ENCODE data around the gene SLC46A2.
A peak's percentile ranks its signal among the peaks of the same experiment; 100 is the strongest.

SLC46A2 gene

DNA sequence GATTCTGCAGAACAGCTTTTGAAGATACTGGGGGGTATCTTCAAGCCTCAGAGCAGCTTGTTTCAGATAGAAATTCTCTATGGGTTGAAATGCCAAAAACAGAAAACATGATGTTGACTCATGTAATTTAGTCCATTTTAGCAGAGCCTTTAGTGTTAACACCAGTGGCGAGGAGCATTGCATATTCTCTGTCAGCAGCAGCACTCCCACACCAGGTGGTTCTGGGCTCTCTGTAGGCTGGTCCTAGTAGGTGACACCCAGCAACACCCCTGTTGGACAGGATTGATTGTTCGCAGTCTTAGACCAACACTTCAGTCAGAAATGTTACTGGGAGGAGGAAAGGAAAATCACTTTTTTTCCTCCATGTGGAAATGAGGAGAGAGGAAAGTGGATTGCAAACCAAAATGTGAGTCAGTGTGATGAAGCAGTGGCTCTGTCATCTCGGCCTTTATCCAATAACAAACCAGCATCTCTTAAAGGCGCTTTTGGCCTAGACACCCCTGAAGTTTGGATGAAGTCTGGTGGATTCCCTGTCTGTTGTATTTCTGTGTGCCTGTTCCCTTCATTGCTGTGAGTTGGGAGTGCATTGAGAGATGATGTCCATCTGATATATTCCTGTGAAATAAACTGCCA, 16.8 kb downstream of the SLC46A2 start:
- Mint-ChIP-seq H3K27me3 (ENCODE audit: low read depth, poor library complexity) (peaks cover 6% of the 10 kb centered on the region), H3K4me1 (peaks cover 19% of the 10 kb centered on the region), H3K9me3 (no peaks in the 10 kb centered on the region), H3K4me3 (no peak overlapping the region), H3K27ac (peak overlapping the region; percentile 79), H3K36me3 (ENCODE audit: low read depth) (peaks cover 24% of the 10 kb centered on the region)
- DNase-seq = no peak
- TF ChIP-seq, protein P1, sequence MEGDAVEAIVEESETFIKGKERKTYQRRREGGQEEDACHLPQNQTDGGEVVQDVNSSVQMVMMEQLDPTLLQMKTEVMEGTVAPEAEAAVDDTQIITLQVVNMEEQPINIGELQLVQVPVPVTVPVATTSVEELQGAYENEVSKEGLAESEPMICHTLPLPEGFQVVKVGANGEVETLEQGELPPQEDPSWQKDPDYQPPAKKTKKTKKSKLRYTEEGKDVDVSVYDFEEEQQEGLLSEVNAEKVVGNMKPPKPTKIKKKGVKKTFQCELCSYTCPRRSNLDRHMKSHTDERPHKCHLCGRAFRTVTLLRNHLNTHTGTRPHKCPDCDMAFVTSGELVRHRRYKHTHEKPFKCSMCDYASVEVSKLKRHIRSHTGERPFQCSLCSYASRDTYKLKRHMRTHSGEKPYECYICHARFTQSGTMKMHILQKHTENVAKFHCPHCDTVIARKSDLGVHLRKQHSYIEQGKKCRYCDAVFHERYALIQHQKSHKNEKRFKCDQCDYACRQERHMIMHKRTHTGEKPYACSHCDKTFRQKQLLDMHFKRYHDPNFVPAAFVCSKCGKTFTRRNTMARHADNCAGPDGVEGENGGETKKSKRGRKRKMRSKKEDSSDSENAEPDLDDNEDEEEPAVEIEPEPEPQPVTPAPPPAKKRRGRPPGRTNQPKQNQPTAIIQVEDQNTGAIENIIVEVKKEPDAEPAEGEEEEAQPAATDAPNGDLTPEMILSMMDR (IDR thresholded peaks at IDR 0.05) = no peak

DNA sequence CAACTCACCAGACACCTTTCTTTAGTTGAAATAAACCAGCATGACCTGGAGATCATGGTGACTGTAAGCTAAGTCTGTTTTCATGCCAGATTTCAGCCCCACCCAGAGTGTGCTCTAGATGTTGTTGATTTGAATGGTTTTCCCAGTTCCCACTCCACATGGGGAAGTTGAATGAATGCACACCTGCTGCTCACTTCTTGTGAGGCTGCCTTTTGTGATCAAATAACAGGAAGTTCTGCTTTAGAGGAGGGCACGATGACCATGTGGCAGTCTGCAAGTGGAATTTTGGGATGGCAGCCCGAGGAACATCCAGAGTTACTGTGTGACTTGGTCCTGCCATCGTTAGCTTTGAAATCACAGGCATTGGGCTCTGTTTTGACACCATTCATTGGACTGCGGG, 18.7 kb downstream of the SLC46A2 start:
- peaks cover 33% of the 10 kb centered on the region for H3K36me3 Mint-ChIP-seq (ENCODE audit: low read depth)
- peaks cover 38% of the 10 kb centered on the region for H3K4me1 Mint-ChIP-seq
- H3K9me3 Mint-ChIP-seq = peaks cover 3% of the 10 kb centered on the region
- TF ChIP-seq, protein P1 (IDR thresholded peaks at IDR 0.05) = no peak
- no peak overlapping the region for H3K4me3 Mint-ChIP-seq
- DNase-seq = no peak
- H3K27ac Mint-ChIP-seq = no peak overlapping the region
- peaks cover 6% of the 10 kb centered on the region for H3K27me3 Mint-ChIP-seq (ENCODE audit: low read depth, poor library complexity)

DNA sequence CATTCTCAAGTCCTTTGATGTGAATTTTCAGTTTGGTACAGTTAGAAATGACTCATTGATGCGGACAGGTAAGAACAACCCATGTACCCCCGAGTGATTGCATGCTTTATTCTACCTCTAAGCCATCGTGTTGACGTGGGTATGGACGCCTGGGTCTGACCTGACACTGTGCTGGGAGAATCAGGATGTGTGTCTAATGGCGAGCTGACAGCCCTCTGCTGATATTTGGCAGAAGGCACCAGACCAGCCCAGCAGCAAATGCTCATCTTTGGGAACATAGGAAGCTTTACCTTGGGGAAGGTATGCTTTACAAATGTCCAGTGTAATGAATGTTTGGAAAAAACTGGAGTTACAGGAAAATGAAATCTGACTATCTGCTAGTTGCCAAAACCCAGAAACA, 20.1 kb downstream of the SLC46A2 start:
- TF ChIP-seq, protein P1 (IDR thresholded peaks at IDR 0.05) = no peak
- Mint-ChIP-seq H3K4me1 (peaks cover 44% of the 10 kb centered on the region), H3K27ac (no peak overlapping the region), H3K27me3 (ENCODE audit: low read depth, poor library complexity) (peaks cover 7% of the 10 kb centered on the region), H3K36me3 (ENCODE audit: low read depth) (peaks cover 36% of the 10 kb centered on the region), H3K4me3 (no peak overlapping the region), H3K9me3 (peaks cover 3% of the 10 kb centered on the region)
- DNase-seq = no peak

DNA sequence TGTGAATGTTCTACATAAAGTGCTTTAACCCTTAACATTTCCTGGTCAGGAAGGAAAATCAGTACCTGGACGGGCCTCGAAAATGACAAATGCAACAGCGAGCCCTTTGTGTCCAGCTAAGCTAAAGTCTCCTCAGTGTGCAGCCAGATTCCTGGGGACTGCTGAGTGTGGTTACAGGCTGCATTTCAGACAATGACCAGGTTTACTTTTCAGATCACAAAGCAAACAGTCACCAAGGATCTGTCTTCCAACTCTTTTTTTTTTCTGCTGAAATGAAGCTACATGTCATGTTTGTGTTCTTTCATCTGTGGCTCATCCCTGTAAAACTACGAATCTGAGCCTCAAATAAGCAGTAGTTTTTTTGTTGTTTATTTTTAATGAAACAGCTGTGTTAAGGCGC, 20.8 kb downstream of the SLC46A2 start:
- Mint-ChIP-seq H3K27ac (peak overlapping the region; percentile 89), H3K9me3 (peaks cover 3% of the 10 kb centered on the region), H3K36me3 (ENCODE audit: low read depth) (peaks cover 36% of the 10 kb centered on the region), H3K4me1 (peaks cover 44% of the 10 kb centered on the region), H3K4me3 (peak overlapping the region; percentile 18), H3K27me3 (ENCODE audit: low read depth, poor library complexity) (peaks cover 7% of the 10 kb centered on the region)
- TF ChIP-seq, protein P1 (IDR thresholded peaks at IDR 0.05) = no peak
- DNase-seq = no peak

DNA sequence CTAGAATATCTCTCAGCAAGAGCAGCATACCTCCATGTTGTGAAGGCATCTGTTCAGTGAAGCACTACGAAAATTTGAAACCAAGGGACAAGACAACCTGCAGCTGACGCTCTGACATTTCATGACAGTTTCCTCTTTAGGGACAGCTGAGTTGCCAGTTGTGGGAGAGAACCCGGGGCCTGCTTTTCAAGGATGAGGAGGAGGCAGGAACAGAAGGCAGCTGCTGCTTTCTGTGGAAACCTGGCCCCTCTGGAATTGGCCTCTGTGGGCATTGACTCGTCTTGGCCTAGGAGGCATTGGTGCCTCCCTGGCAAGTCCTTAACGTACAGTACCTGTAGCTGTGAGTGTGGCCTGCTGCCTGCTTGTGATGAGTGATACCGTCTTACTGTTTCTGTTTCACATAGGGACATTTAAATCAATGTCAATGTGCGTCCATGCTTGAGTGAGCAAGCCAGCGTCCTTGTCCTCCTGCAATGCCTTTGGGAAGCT, 21.6 kb downstream of the SLC46A2 start:
- DNase-seq = peak; percentile 37
- peaks cover 37% of the 10 kb centered on the region for H3K36me3 Mint-ChIP-seq (ENCODE audit: low read depth)
- H3K27me3 Mint-ChIP-seq (ENCODE audit: low read depth, poor library complexity) = peaks cover 12% of the 10 kb centered on the region
- peak overlapping the region; percentile 44 for H3K4me3 Mint-ChIP-seq
- TF ChIP-seq, protein P1 (IDR thresholded peaks at IDR 0.05) = no peak
- peak overlapping the region; percentile 90 for H3K27ac Mint-ChIP-seq
- peaks cover 3% of the 10 kb centered on the region for H3K9me3 Mint-ChIP-seq
- peaks cover 44% of the 10 kb centered on the region for H3K4me1 Mint-ChIP-seq

DNA sequence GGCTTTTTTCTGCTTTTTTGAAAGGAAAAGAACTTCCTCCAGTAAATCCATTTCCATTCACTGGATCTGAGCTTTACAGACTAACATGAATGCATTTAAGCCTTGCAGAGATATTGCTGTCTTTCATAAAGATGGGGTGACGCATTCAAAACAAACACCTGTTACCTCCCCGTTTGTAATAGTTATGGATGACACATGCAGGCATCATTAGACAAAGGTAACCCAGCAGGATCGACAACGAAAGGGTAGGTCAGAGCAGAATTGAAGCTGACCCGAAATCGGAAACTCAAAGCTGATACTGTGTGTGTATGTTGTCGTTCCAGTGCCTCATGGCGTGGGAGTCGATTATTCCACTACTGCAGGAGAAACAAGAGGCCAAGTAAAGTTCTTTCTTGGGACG, 22.2 kb downstream of the SLC46A2 start:
- TF ChIP-seq, protein P1 (IDR thresholded peaks at IDR 0.05) = no peak
- Mint-ChIP-seq H3K27ac (peak overlapping the region; percentile 90), H3K9me3 (peaks cover 3% of the 10 kb centered on the region), H3K4me1 (peaks cover 50% of the 10 kb centered on the region), H3K4me3 (no peak overlapping the region), H3K36me3 (ENCODE audit: low read depth) (peaks cover 44% of the 10 kb centered on the region), H3K27me3 (ENCODE audit: low read depth, poor library complexity) (peaks cover 12% of the 10 kb centered on the region)
- DNase-seq = no peak

All from nephron progenitor cell (in vitro differentiated cells).